Smooth muscle cell (in vitro differentiated cells): ENCODE results near the gene NBL1. TPM values are rescaled to one million over a fixed set of nuclear protein-coding genes. Genes with fewer than 3 reads are reported as not detected.
A peak's percentile ranks its signal among the peaks of the same experiment; 100 is the strongest.

ENCODE experiments used
- DNase-seq: peaks from one replicate; lab custom pipeline; 2025; ENCODE audit not compliant: unreplicated experiment; lab: John Stamatoyannopoulos, UW
- H2AFZ ChIP-seq: fragments of 200-600 bp; sonication (generic); 2 replicates; pipeline ENCODE4 v1.6.0; 2016; ENCODE audit warnings: antibody characterized with exemption, low read depth, mild to moderate bottlenecking
- H3F3A ChIP-seq: fragments of 200-600 bp; sonication (generic); 2 replicates; pipeline ENCODE4 v1.6.0; 2017; ENCODE audit warnings: antibody characterized with exemption, low read depth
- H3K27ac ChIP-seq: fragments of 200-600 bp; sonication (generic); 2 replicates; pipeline ENCODE4 v1.5.1; 2016; ENCODE audit warnings: low read depth, mild to moderate bottlenecking
- H3K27me3 ChIP-seq: fragments of 200-600 bp; sonication (generic); 2 replicates; pipeline ENCODE4 v1.6.1; 2016; ENCODE audit warnings: low read depth, mild to moderate bottlenecking
- H3K36me3 ChIP-seq: fragments of 200-600 bp; sonication (generic); 2 replicates; pipeline ENCODE4 v1.5.1; 2016; ENCODE audit warnings: low read depth
- H3K4me1 ChIP-seq: fragments of 200-600 bp; sonication (generic); 2 replicates; pipeline ENCODE4 v1.5.1; 2016; ENCODE audit warnings: low read depth
- H3K4me2 ChIP-seq: fragments of 200-600 bp; sonication (generic); 2 replicates; pipeline ENCODE4 v1.6.0; 2016; ENCODE audit warnings: mild to moderate bottlenecking
- H3K4me3 ChIP-seq: fragments of 200-600 bp; sonication (generic); 2 replicates; pipeline ENCODE4 v1.5.1; 2016; ENCODE audit warnings: mild to moderate bottlenecking
- H3K79me2 ChIP-seq: fragments of 200-600 bp; sonication (generic); 2 replicates; pipeline ENCODE4 v1.6.0; 2016; ENCODE audit warnings: low read depth, mild to moderate bottlenecking
- H3K9ac ChIP-seq: fragments of 200-600 bp; sonication (generic); 2 replicates; pipeline ENCODE4 v1.6.0; 2016; ENCODE audit warnings: low read depth
- H3K9me3 ChIP-seq: fragments of 200-600 bp; sonication (generic); replicated peaks from 2 replicates; pipeline ENCODE4 v1.5.1; 2016; ENCODE audit warnings: low read depth
- H4K20me1 ChIP-seq: fragments of 200-600 bp; sonication (generic); 2 replicates; pipeline ENCODE4 v1.6.0; 2016; ENCODE audit warnings: low read depth
- WGBS: methylation state at CpG from one replicate; pipeline ENCODE4 v1.1.7; 2016; ENCODE audit warnings: low lambda C conversion rate; 5-methylcytosine and 5-hydroxymethylcytosine counted together
- polyA plus RNA-seq: library from polyadenylated mRNA; unstranded; fragments of >200 nt; fragmentation: Nextera tagmentation; extraction: Ambion mirVana; gene quantifications from 2 replicates; pipeline ENCODE4 v1.2.1, GENCODE V29; 2016
- total RNA-seq: library from RNA; depleted of rRNA; stranded (reverse); fragments of >200 nt; gene quantifications from 2 replicates; pipeline ENCODE4 v1.2.3, GENCODE V29; 2014
- TF ChIP-seq, protein P1 (sequence below): fragments of 200-600 bp; sonication (generic); IDR thresholded peaks from 2 replicates; pipeline ENCODE4 v1.5.1; 2017; ENCODE audit warnings: borderline replicate concordance, mild to moderate bottlenecking, antibody characterized with exemption; ENCODE audit not compliant: insufficient read depth, poor library complexity, severe bottlenecking

NBL1 gene
- total and polyA plus RNA-seq, 2 experiments from 2014 or later, result 9.4 to 35.9 TPM

- no peak overlapping the region for H3K9ac ChIP-seq
- H3K4me1 ChIP-seq, result no peaks in the 10 kb centered on the region
- no peak overlapping the region for H2AFZ ChIP-seq
These were observed 13.4 kb downstream of the NBL1 start for GRCh38 chr1:19657511-19657910.

DNA sequence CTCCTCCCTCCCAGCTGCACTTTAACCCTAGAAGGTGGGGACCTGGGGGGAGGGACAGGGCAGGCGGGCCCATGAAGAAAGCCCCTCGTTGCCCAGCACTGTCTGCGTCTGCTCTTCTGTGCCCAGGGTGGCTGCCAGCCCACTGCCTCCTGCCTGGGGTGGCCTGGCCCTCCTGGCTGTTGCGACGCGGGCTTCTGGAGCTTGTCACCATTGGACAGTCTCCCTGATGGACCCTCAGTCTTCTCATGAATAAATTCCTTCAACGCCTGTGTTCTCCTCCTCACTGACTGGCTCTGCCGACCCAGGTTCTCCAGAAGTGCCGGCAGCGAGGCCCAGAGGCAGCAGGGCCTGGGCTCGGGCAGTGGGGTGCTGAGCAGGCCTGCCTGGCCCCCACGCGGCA lies 14.1 kb downstream of the NBL1 start:
- WGBS, result 95% methylated on average over 13 of the region's 13 CpGs
- Histone ChIP-seq H3K27me3 (peaks cover 18% of the 10 kb centered on the region), H4K20me1 (peaks cover 10% of the 10 kb centered on the region), H3K79me2 (no peaks in the 10 kb centered on the region), H2AFZ (no peak overlapping the region), H3F3A (no peaks in the 10 kb centered on the region), H3K4me3 (no peak overlapping the region), H3K9me3 (no peaks in the 10 kb centered on the region), H3K27ac (no peak overlapping the region), H3K4me2 (no peak overlapping the region), H3K4me1 (no peaks in the 10 kb centered on the region), H3K9ac (no peak overlapping the region), H3K36me3 (no peaks in the 10 kb centered on the region)
- TF ChIP-seq, protein P1, sequence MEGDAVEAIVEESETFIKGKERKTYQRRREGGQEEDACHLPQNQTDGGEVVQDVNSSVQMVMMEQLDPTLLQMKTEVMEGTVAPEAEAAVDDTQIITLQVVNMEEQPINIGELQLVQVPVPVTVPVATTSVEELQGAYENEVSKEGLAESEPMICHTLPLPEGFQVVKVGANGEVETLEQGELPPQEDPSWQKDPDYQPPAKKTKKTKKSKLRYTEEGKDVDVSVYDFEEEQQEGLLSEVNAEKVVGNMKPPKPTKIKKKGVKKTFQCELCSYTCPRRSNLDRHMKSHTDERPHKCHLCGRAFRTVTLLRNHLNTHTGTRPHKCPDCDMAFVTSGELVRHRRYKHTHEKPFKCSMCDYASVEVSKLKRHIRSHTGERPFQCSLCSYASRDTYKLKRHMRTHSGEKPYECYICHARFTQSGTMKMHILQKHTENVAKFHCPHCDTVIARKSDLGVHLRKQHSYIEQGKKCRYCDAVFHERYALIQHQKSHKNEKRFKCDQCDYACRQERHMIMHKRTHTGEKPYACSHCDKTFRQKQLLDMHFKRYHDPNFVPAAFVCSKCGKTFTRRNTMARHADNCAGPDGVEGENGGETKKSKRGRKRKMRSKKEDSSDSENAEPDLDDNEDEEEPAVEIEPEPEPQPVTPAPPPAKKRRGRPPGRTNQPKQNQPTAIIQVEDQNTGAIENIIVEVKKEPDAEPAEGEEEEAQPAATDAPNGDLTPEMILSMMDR, result no peak
- DNase-seq, result no peak

More at GRCh38 chr1:19657511-19657910, 13.4 kb downstream of the NBL1 start:
- no peak for DNase-seq
- no peak overlapping the region for H3K4me3 ChIP-seq
- no peak overlapping the region for H3K4me2 ChIP-seq
- H3K9me3 ChIP-seq, result no peaks in the 10 kb centered on the region
- H3K79me2 ChIP-seq, result no peaks in the 10 kb centered on the region
- H4K20me1 ChIP-seq, result peaks cover 10% of the 10 kb centered on the region
- H3K36me3 ChIP-seq, result no peaks in the 10 kb centered on the region
- no peaks in the 10 kb centered on the region for H3F3A ChIP-seq
- 90% methylated on average over 9 of the region's 10 CpGs for WGBS
- TF ChIP-seq, protein P1, result no peak
- no peak overlapping the region for H3K27ac ChIP-seq
- H3K27me3 ChIP-seq, result peaks cover 11% of the 10 kb centered on the region

DNA sequence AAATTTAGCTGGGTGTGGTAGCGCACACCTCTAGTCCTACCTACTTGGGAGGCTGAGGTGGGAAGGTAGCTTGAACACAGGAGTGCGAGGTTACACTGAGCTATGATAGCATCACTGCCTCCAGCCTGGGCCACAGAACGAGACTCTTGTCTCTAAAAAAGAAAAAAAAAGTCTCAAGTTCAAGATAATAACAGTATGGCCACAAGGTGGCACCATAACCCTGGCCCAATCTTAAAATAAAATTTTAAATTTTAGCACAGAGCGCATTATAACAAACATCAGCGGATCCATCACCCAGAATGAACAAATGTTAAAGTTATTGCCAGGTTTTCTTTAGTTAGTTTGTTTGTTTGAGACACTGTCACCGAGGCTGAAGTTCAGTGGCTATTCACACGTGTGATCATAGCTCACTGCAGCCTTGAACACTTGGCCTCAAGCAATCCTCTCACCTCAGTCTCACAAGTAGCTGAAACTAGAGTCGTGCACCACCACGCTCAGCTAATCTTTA lies 17.7 kb downstream of the NBL1 start:
- no peaks in the 10 kb centered on the region for H4K20me1 ChIP-seq
- TF ChIP-seq, protein P1, result peak; percentile 76

GRCh38 chr1:19662313-19662712 lies 18.2 kb downstream of the NBL1 start:
- Histone ChIP-seq H4K20me1 (no peaks in the 10 kb centered on the region), H3K9me3 (no peaks in the 10 kb centered on the region), H3K9ac (no peak overlapping the region), H3K4me2 (no peak overlapping the region), H2AFZ (no peak overlapping the region), H3K36me3 (no peaks in the 10 kb centered on the region), H3F3A (no peaks in the 10 kb centered on the region), H3K27ac (no peak overlapping the region), H3K4me1 (no peaks in the 10 kb centered on the region), H3K79me2 (no peaks in the 10 kb centered on the region), H3K4me3 (no peak overlapping the region), H3K27me3 (peaks cover 59% of the 10 kb centered on the region)
- no peak for DNase-seq
- TF ChIP-seq, protein P1, result no peak
- WGBS, result 75% methylated on average over 3 of the region's 3 CpGs

More for the DNA sequence above, 17.7 kb downstream of the NBL1 start:
- no peak overlapping the region for H3K4me3 ChIP-seq
- H3F3A ChIP-seq, result no peaks in the 10 kb centered on the region
- H3K79me2 ChIP-seq, result no peaks in the 10 kb centered on the region
- no peak overlapping the region for H3K4me2 ChIP-seq
- no peak overlapping the region for H3K9ac ChIP-seq
- H3K9me3 ChIP-seq, result no peaks in the 10 kb centered on the region
- no peak overlapping the region for H3K27ac ChIP-seq
- no peaks in the 10 kb centered on the region for H3K4me1 ChIP-seq
- 18% methylated on average over 9 of the region's 9 CpGs for WGBS
- H3K27me3 ChIP-seq, result peaks cover 54% of the 10 kb centered on the region
- DNase-seq, result no peak
- H2AFZ ChIP-seq, result no peak overlapping the region
- no peaks in the 10 kb centered on the region for H3K36me3 ChIP-seq
